PFSK-1 (cell line): ENCODE measurements around the gene PTPN14.

Source experiments
- FOXP2 ChIP-seq: optimal IDR thresholded peaks from 2 replicates; pipeline ENCODE3; 2011; ENCODE audit warnings: borderline replicate concordance, control low read depth, inconsistent platforms; ENCODE audit not compliant: insufficient read depth; ENCODE audit errors: extremely low read length, extremely low read depth
- POLR2AphosphoS5 ChIP-seq: IDR thresholded peaks from 2 replicates; pipeline ENCODE4 v1.6.1; 2012; ENCODE audit warnings: low read depth, mild to moderate bottlenecking, control low read depth, low read length, moderate library complexity
- REST ChIP-seq, 2 experiments: IDR thresholded peaks; 2 replicates each; pipeline versions ENCODE4 v1.6.1 to v1.8.0; 2011 to 2012; ENCODE audit warnings: low read depth in 2 of 2, low read length in 2 of 2, control low read depth in 1 of 2, inconsistent platforms in 1 of 2, mild to moderate bottlenecking in 1 of 2, moderate library complexity in 1 of 2; ENCODE audit not compliant: insufficient read depth in 1 of 2

GRCh38 chr1:214499732-214500131 is 51.7 kb downstream of the PTPN14 start:
- TF ChIP-seq REST (IDR thresholded peaks at IDR 0.05; ENCODE audit: insufficient read depth in 1 of 2, low read depth in 2 of 2, low read length in 2 of 2) (no peak), FOXP2 (no peak), POLR2AphosphoS5 (no peak)
